ENCODE measurements around the gene MYH8.

Gene MYH8

DNA sequence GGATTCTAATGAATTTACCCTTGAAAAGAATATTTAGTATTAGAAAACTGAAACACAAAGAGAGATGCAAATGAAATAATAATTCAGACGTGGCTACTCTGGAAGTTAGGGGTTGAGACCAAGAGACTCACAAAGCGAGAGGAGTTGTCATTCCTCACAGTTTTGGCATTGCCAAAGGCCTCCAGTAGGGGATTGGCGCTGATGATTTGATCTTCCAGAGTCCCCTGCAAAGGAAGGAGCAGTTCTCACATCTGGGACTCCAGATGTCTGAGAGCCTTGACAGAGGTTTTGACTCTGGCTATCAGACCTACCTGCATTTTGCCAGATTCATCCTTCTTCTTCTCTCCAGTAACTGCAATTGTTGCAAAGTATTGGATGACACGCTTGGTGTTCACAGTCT is 6.6 kb downstream of the MYH8 start:
- TF ChIP-seq, protein P1, sequence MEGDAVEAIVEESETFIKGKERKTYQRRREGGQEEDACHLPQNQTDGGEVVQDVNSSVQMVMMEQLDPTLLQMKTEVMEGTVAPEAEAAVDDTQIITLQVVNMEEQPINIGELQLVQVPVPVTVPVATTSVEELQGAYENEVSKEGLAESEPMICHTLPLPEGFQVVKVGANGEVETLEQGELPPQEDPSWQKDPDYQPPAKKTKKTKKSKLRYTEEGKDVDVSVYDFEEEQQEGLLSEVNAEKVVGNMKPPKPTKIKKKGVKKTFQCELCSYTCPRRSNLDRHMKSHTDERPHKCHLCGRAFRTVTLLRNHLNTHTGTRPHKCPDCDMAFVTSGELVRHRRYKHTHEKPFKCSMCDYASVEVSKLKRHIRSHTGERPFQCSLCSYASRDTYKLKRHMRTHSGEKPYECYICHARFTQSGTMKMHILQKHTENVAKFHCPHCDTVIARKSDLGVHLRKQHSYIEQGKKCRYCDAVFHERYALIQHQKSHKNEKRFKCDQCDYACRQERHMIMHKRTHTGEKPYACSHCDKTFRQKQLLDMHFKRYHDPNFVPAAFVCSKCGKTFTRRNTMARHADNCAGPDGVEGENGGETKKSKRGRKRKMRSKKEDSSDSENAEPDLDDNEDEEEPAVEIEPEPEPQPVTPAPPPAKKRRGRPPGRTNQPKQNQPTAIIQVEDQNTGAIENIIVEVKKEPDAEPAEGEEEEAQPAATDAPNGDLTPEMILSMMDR (IDR thresholded peaks at IDR 0.05; ENCODE audit: low read depth, low read length), result no peak
- no peak overlapping the region for H3K4me3 ChIP-seq (ENCODE audit: low read depth, low read length)

GRCh38 chr17:10403589-10403988 is 18.2 kb downstream of the MYH8 start:
- no peak overlapping the region for H3K4me3 ChIP-seq (ENCODE audit: low read depth, low read length)
- TF ChIP-seq, protein P1 (IDR thresholded peaks at IDR 0.05; ENCODE audit: low read depth, low read length), result no peak

- H3K4me3 ChIP-seq (ENCODE audit: low read depth, low read length), result no peak overlapping the region
- TF ChIP-seq, protein P1 (IDR thresholded peaks at IDR 0.05; ENCODE audit: low read depth, low read length), result no peak
Measured at GRCh38 chr17:10398352-10398751, 23.4 kb downstream of the MYH8 start.

GRCh38 chr17:10396524-10397163 is 25.1 kb downstream of the MYH8 start:
- TF ChIP-seq, protein P1 (IDR thresholded peaks at IDR 0.05; ENCODE audit: low read depth, low read length), result no peak

GRCh38 chr17:10394201-10394887 is 27.4 kb downstream of the MYH8 start:
- TF ChIP-seq, protein P1 (IDR thresholded peaks at IDR 0.05; ENCODE audit: low read depth, low read length), result no peak
- H3K4me3 ChIP-seq (ENCODE audit: low read depth, low read length), result no peak overlapping the region

More at GRCh38 chr17:10396524-10397163, 25.1 kb downstream of the MYH8 start:
- H3K4me3 ChIP-seq (ENCODE audit: low read depth, low read length), result no peak overlapping the region

GRCh38 chr17:10392880-10393279 is 28.9 kb downstream of the MYH8 start:
- H3K4me3 ChIP-seq (ENCODE audit: low read depth, low read length), result no peak overlapping the region
- TF ChIP-seq, protein P1 (IDR thresholded peaks at IDR 0.05; ENCODE audit: low read depth, low read length), result no peak

- TF ChIP-seq, protein P1 (IDR thresholded peaks at IDR 0.05; ENCODE audit: low read depth, low read length), result no peak
- no peak overlapping the region for H3K4me3 ChIP-seq (ENCODE audit: low read depth, low read length)
Measured at GRCh38 chr17:10385871-10386270, 35.9 kb downstream of the MYH8 start.
